ENCODE measurements around the gene FSTL3.

The FSTL3 gene

DNA sequence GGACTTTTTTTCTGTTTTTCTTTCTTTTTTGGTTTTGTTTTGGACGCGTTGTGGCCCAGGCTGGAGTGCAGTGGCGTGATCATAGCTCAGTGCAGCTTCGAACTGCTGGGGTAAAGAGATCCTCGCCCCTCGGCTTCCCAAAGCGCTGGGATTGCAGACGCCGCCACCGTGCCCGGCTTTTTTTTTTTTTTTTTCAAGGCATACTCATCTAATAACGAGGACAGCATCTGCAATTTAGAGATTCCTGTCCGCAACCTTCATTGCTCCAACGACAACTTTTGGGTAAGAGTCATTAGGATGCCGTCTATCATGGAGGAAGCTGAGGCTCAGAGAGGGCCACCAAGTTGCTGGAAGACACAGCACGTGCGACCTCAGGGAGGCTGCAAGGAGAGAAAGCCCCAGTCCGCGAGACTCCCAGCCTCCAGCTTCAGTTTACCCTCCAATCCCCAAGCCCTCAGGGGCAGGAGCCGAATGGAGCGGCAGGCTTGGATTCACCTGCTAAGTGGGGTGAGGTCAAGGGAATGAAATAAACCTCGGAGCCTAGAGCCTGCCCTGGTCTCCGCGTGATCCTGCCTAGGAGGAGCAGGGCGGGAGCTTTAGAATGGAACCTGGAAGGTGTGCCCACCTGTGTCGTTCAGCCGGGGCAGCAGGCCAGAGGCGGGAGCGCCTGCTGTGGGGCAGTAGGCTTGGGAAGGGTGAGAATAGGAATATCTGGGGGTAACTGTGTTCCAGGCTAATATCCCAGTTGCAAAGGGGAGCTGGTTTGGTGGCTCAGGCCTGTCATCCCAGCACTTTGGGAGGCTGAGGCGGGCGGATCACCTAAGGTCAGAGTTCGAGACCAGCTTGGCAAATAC lies 42.2 kb upstream of the FSTL3 start:
- DNase-seq (ENCODE audit: low read depth, low spot score): no peak
- peak overlapping the region; percentile 83 for H3K4me3 ChIP-seq (ENCODE audit: low read depth, low read length)
- TF ChIP-seq, protein P1, sequence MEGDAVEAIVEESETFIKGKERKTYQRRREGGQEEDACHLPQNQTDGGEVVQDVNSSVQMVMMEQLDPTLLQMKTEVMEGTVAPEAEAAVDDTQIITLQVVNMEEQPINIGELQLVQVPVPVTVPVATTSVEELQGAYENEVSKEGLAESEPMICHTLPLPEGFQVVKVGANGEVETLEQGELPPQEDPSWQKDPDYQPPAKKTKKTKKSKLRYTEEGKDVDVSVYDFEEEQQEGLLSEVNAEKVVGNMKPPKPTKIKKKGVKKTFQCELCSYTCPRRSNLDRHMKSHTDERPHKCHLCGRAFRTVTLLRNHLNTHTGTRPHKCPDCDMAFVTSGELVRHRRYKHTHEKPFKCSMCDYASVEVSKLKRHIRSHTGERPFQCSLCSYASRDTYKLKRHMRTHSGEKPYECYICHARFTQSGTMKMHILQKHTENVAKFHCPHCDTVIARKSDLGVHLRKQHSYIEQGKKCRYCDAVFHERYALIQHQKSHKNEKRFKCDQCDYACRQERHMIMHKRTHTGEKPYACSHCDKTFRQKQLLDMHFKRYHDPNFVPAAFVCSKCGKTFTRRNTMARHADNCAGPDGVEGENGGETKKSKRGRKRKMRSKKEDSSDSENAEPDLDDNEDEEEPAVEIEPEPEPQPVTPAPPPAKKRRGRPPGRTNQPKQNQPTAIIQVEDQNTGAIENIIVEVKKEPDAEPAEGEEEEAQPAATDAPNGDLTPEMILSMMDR (IDR thresholded peaks at IDR 0.05; ENCODE audit: low read depth, low read length): no peak
- in situ Hi-C loops (cut with HindIII; ENCODE audit: low sequenced_read_pairs): no loop called here

DNA sequence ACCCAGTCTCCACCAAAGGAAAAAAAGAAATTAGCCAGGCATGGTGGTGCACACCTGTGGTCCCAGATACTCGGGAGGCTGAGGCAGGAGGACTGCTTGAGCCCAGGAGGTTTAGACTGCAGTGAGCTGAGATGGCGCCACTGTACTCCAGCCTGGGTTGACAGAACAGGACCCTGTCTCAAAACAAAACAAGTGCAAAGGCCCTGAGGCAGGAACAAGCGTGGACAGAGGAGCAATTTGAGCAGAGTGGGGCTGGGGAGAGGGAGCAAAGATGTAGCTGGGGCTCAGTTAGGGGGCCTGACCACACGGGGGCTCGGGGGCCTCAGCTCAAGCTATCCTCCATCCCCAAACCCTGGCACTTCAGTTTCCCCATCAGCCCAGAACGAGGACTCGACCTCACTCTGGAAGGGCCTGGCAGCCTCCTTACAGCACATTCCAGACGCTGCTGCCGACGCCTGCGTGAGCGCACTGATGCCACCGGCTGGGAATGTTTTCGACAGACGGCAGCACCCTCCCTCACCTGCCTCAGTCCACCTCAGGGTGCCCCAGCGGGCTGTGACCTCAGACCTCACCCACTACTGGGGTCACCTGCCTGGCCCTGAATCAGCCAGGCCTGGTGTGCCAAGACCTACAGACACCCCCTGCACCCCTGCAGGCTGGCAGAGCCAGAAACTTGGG lies 41.1 kb upstream of the FSTL3 start:
- H3K4me3 ChIP-seq (ENCODE audit: low read depth, low read length): no peak overlapping the region
- in situ Hi-C loops (cut with HindIII; ENCODE audit: low sequenced_read_pairs): no loop called here
- no peak for DNase-seq (ENCODE audit: low read depth, low spot score)
- TF ChIP-seq, protein P1 (IDR thresholded peaks at IDR 0.05; ENCODE audit: low read depth, low read length): no peak

DNA sequence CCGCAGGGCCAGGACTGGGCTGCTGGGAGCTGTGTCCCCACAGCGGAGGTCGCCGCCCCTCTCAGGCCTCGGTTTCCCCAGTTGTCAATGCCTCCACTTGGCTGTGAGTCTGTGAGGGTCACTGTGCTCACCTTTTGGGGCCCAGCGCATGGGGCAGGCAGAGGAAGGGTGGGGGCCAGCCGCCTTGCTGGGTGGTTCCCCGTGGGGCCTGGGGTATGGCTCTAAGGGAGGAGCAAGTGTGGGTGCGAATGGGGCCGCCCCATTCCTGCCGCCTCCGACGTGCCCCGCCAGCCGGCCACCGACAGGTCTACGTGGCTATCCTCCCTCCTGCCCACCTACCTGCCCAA lies 37.3 kb upstream of the FSTL3 start:
- in situ Hi-C loops (cut with HindIII; ENCODE audit: low sequenced_read_pairs): no loop called here
- H3K4me3 ChIP-seq (ENCODE audit: low read depth, low read length): peak overlapping the region; percentile 48
- no peak for DNase-seq (ENCODE audit: low read depth, low spot score)
- TF ChIP-seq, protein P1 (IDR thresholded peaks at IDR 0.05; ENCODE audit: low read depth, low read length): no peak

DNA sequence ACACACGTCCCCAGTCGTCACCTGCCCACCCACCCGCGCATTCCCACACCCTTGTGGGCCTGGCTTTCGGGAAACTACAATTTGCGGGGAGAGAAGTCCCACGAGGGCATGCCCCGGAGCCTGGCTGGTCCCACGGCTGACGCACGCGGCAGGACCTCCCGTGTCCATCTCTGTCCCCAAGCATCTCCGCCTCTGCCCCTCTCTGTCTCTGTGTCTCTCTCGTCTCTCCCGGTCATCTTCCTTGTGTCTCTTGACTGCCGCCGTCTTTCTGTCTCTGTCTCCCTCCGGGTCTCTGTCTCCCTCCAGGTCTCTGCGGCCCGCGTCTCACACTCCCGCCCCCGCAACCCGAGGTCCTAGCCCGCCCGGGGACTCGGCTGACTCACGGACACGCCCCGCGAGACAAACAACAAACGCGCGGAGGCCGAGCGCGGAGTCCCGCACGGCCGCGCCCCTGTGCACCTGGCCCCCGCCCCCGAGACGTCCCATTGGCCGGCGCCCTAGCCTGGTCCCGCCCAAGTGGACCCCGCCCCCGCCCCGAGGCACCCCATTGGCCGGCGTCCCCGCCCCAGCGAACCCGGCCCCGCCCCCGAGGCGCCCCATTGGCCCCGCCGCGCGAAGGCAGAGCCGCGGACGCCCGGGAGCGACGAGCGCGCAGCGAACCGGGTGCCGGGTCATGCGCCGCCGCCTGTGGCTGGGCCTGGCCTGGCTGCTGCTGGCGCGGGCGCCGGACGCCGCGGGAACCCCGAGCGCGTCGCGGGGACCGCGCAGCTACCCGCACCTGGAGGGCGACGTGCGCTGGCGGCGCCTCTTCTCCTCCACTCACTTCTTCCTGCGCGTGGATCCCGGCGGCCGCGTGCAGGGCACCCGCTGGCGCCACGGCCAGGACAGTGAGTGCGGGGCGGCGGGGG lies 36.7 kb upstream of the FSTL3 start, which contains the start of gene FGF22:
TSS of gene FGF22 (plus strand) at position 627 of the 908 bp plus-strand sequence. CDS start at position 674, 47 bp downstream.
- TF ChIP-seq, protein P1 (IDR thresholded peaks at IDR 0.05; ENCODE audit: low read depth, low read length): no peak
- in situ Hi-C loops (cut with HindIII; ENCODE audit: low sequenced_read_pairs): no loop called here
- DNase-seq (ENCODE audit: low read depth, low spot score): peak; percentile 86
- peak within 1 kb of the TSS; percentile 48 for H3K4me3 ChIP-seq (ENCODE audit: low read depth, low read length)

DNA sequence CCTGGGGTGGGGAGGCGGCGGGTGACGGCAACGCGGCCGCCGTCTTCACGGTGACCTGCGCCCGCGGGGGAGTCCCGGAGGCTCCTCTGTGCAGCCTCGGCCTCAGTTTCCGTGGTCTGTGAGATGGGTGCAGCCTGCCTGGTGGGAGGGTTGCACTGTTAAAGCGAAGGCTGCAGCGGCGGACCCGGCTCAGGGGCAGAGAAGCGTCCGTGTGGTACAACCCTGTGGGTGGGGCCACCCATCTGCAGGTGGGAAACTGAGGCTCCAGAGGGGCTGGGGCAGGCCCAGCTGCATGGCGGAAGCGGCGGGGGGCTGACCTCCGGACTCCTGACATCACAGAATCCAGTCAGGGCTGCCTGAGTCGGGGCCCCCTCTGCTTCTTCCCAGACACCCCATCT lies 36.0 kb upstream of the FSTL3 start:
- TF ChIP-seq, protein P1 (IDR thresholded peaks at IDR 0.05; ENCODE audit: low read depth, low read length): no peak
- no peak overlapping the region for H3K4me3 ChIP-seq (ENCODE audit: low read depth, low read length)
- in situ Hi-C loops (cut with HindIII; ENCODE audit: low sequenced_read_pairs): no loop called here
- no peak for DNase-seq (ENCODE audit: low read depth, low spot score)

DNA sequence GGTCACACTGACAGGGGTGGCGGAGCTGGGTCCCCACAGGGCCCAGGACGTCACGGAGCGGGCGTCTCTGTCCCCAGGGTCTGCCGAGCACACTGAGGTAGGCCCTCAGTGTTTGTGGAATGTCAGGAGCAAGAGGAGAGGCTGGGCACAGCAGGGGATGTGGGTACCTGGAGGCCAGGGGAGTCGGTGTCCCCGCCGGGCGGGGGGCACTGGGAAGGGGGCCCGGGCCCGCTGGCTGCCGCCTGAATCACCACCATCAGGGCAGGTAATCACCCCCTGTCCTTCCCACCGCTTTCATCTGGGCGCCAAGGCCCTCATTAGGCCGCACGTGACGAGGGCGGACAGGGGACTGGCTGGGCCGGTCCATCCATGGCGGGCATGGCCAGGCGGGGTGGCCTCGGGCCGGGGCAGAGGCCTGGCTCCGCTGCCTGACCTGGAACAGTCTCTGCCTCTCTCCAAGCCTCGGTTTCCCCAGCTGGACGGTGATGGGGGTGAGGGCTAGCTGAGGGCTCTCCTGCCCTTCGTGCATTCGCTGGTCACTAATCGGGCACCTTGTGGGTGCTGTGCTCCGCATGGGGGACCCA lies 35.5 kb upstream of the FSTL3 start:
- H3K4me3 ChIP-seq (ENCODE audit: low read depth, low read length): no peak overlapping the region
- in situ Hi-C loops (cut with HindIII; ENCODE audit: low sequenced_read_pairs): no loop called here
- TF ChIP-seq, protein P1 (IDR thresholded peaks at IDR 0.05; ENCODE audit: low read depth, low read length): no peak
- no peak for DNase-seq (ENCODE audit: low read depth, low spot score)
